ENCODE measurements around the gene SLC51B. TPM values are rescaled to one million over a fixed set of nuclear protein-coding genes. Genes with fewer than 3 reads are reported as not detected.
"Not testable (repeated sequence)": the region's sequence is repeated elsewhere in the genome, so short reads cannot be mapped to it uniquely, and the experiment has no call there.

Gene SLC51B
- polyA plus RNA-seq (2013, experiment 1 of 4): not detected
- polyA plus RNA-seq (2013, experiment 2 of 4): not detected
- not detected for polyA plus RNA-seq (2013, experiment 3 of 4)
- polyA plus RNA-seq (2013, experiment 4 of 4): not detected

DNA sequence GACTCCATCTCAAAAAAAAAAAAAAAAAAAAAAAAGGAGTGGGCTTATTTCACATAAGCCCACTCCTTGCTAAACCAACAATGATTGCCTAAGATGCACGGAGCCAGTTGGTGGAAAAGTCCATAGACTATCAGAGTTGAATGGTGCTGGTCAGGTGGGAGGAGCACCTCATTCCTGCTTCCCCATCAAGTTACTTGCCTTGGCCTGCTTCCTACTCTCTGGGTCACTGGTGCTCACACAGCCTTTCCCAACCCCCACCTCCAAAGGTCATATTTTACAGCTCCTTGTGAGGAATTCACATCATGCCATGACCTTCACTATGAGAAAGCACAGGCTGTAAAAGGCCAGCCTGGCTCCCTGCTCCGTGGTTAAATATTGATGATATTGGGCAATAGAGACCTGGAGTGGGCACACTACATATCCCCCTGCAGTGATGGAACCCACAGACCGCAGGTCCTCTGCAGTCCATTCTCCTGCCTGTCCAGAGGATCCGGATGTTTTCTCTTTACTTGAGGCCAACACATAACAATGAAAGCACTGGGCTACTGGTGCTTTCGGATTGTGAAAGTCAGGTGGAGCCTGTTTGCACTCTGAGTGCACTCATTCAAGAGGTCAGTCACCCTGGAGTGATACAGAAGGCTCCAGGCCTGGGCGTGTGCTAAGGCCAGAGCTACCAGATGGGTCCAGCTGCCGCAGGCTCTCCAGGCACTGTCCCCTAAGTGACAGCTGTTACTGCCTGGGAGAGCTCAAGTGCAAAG, at the start of gene SLC51B:
Gene SLC51B (plus strand): TSS at position 664 of the 758 bp plus-strand sequence. CDS start 4,618 bp downstream, outside the sequence.
- Histone ChIP-seq H3K27ac (ENCODE audit: insufficient read depth, low read depth, low read length, poor library complexity, severe bottlenecking) (no peak within 1 kb of the TSS), H3K36me3 (ENCODE audit: control insufficient read depth, insufficient read depth, low read length) (no peaks in the 10 kb centered on the region), H3K27me3 (ENCODE audit: control insufficient read depth, insufficient read depth, low read length, poor library complexity, severe bottlenecking) (no peaks in the 10 kb centered on the region), H3K9me3 (ENCODE audit: control insufficient read depth, low read length) (no peaks in the 10 kb centered on the region), H3K4me1 (ENCODE audit: control insufficient read depth, insufficient read depth, low read length) (no peaks in the 10 kb centered on the region), H3K4me3 (ENCODE audit: insufficient read depth, low read depth, low read length) (no peak within 1 kb of the TSS)
- 82 to 83% methylated on average over 7 of the region's 7 CpGs for WGBS, 2 experiments

- H3K27ac ChIP-seq (ENCODE audit: insufficient read depth, low read depth, low read length, poor library complexity, severe bottlenecking): no peak overlapping the region
- no peaks in the 10 kb centered on the region for H3K36me3 ChIP-seq (ENCODE audit: control insufficient read depth, insufficient read depth, low read length)
- no peak overlapping the region for H3K4me3 ChIP-seq (ENCODE audit: insufficient read depth, low read depth, low read length)
- no peaks in the 10 kb centered on the region for H3K27me3 ChIP-seq (ENCODE audit: control insufficient read depth, insufficient read depth, low read length, poor library complexity, severe bottlenecking)
- no peaks in the 10 kb centered on the region for H3K4me1 ChIP-seq (ENCODE audit: control insufficient read depth, insufficient read depth, low read length)
- no peaks in the 10 kb centered on the region for H3K9me3 ChIP-seq (ENCODE audit: control insufficient read depth, low read length)
- 90 to 91% methylated on average over 5 of the region's 5 CpGs for WGBS, 2 experiments
Measured at GRCh38 chr15:64997066-64997465, 48.1 kb upstream of the SLC51B start.

DNA sequence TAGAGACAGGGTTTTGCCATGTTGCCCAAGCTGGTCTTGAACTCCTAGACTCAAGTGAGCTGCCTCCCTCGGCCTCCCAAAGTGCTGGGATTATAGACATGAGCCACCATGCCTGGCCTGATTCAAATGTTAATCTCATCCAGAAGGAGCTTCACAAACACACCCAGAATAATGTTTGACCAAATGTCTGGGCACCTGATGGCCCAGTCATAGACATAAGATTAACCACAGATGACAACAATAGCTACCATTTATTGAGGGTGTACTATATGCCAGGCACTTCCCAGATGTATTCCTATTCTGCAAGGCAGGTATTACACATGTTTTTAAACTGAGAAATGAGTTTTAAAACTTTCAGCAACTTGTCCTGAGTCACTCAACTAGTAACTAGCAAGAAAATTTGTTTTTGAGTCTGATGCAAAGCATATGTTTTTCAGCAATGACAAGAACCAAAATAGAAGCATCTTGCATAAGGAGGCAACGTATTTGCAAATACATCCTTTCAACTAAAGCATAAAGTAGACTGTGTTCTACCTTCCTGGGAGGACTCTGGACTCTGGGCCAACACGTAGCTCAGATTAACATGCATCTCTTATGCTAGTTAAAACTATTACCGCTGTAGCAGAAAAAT, 47.3 kb upstream of the SLC51B start:
- no peaks in the 10 kb centered on the region for H3K9me3 ChIP-seq (ENCODE audit: control insufficient read depth, low read length)
- no peaks in the 10 kb centered on the region for H3K27me3 ChIP-seq (ENCODE audit: control insufficient read depth, insufficient read depth, low read length, poor library complexity, severe bottlenecking)
- 91 to 95% methylated on average over 4 of the region's 4 CpGs for WGBS, 2 experiments
- H3K27ac ChIP-seq (ENCODE audit: insufficient read depth, low read depth, low read length, poor library complexity, severe bottlenecking): no peak overlapping the region
- H3K4me3 ChIP-seq (ENCODE audit: insufficient read depth, low read depth, low read length): no peak overlapping the region
- H3K4me1 ChIP-seq (ENCODE audit: control insufficient read depth, insufficient read depth, low read length): no peaks in the 10 kb centered on the region
- no peaks in the 10 kb centered on the region for H3K36me3 ChIP-seq (ENCODE audit: control insufficient read depth, insufficient read depth, low read length)

DNA sequence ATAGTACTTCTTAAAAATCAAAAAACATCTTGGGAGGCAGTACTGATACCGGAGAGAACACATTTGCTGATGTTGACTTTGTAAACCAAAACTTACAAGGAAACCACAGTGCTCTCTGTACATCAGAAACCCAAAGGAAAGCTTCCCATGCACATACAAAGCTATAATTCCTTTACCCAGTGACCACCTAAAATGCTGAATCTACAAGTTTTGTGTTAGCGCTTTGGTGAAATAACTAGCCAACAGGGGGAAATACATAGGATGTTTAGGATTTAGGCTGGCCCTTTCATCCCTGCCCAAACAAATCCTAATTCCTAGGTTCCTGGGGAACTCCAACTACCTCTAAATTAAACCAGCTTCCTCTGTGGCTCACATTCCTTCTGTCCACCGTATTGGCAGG, 40.2 kb upstream of the SLC51B start:
- Histone ChIP-seq H3K9me3 (ENCODE audit: control insufficient read depth, low read length) (no peaks in the 10 kb centered on the region), H3K27me3 (ENCODE audit: control insufficient read depth, insufficient read depth, low read length, poor library complexity, severe bottlenecking) (no peaks in the 10 kb centered on the region), H3K27ac (ENCODE audit: insufficient read depth, low read depth, low read length, poor library complexity, severe bottlenecking) (no peak overlapping the region), H3K36me3 (ENCODE audit: control insufficient read depth, insufficient read depth, low read length) (no peaks in the 10 kb centered on the region), H3K4me1 (ENCODE audit: control insufficient read depth, insufficient read depth, low read length) (no peaks in the 10 kb centered on the region), H3K4me3 (ENCODE audit: insufficient read depth, low read depth, low read length) (no peak overlapping the region)
- WGBS, 2 experiments: 92 to 97% methylated on average over 3 of the region's 3 CpGs

DNA sequence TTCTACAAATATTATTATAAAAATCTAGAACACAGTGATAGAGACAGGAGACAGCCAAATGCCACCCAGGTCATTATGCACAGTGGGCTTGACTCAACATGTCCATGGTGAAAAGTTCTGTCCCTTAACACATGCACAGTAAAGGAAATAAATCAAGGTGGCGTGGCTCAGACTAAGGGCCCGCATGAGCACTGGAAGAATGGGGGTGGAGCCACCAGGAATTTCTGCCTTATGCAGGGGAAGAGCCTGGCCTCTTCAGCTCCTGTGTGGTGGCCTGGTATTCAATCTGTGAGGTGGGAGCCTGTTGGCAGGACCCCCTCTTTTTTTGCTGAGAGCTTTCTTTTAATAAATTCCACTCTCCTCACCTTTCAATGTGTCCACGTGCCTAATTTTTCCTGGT, 38.3 kb upstream of the SLC51B start:
- no peaks in the 10 kb centered on the region for H3K4me1 ChIP-seq (ENCODE audit: control insufficient read depth, insufficient read depth, low read length)
- H3K27ac ChIP-seq (ENCODE audit: insufficient read depth, low read depth, low read length, poor library complexity, severe bottlenecking): no peak overlapping the region
- H3K9me3 ChIP-seq (ENCODE audit: control insufficient read depth, low read length): no peaks in the 10 kb centered on the region
- H3K36me3 ChIP-seq (ENCODE audit: control insufficient read depth, insufficient read depth, low read length): no peaks in the 10 kb centered on the region
- 91 to 95% methylated on average over 3 of the region's 3 CpGs for WGBS, 2 experiments
- H3K27me3 ChIP-seq (ENCODE audit: control insufficient read depth, insufficient read depth, low read length, poor library complexity, severe bottlenecking): no peaks in the 10 kb centered on the region
- no peak overlapping the region for H3K4me3 ChIP-seq (ENCODE audit: insufficient read depth, low read depth, low read length)

DNA sequence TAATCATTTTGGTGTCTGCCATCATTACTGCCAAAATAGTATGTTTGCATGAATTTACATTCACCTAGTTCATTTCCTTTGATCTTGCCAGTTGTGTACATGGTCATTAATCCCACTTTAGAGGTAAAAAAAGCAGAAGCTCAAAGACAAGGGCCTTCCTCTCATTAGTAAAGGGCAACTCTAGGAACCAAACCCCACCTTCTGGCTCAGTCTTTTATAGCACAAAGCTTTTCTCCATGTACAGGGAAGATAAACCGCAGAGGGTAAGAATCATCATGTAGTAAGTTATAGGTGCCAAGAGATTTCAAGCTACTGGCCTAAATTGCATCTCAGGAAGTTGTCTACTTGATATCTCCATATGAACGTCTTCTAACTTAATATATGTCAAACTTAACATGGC, 36.2 kb upstream of the SLC51B start:
- WGBS, 2 experiments: 87 to 98% methylated on average over 2 of the region's 2 CpGs
- no peaks in the 10 kb centered on the region for H3K9me3 ChIP-seq (ENCODE audit: control insufficient read depth, low read length)
- H3K4me1 ChIP-seq (ENCODE audit: control insufficient read depth, insufficient read depth, low read length): no peaks in the 10 kb centered on the region
- H3K4me3 ChIP-seq (ENCODE audit: insufficient read depth, low read depth, low read length): no peak overlapping the region
- no peak overlapping the region for H3K27ac ChIP-seq (ENCODE audit: insufficient read depth, low read depth, low read length, poor library complexity, severe bottlenecking)
- peaks cover 9% of the 10 kb centered on the region for H3K36me3 ChIP-seq (ENCODE audit: control insufficient read depth, insufficient read depth, low read length)
- H3K27me3 ChIP-seq (ENCODE audit: control insufficient read depth, insufficient read depth, low read length, poor library complexity, severe bottlenecking): no peaks in the 10 kb centered on the region

GRCh38 chr15:65011198-65011597, 34.0 kb upstream of the SLC51B start:
- H3K9me3 ChIP-seq (ENCODE audit: control insufficient read depth, low read length): not testable (repeated sequence)
- H3K36me3 ChIP-seq (ENCODE audit: control insufficient read depth, insufficient read depth, low read length): peaks cover 22% of the 10 kb centered on the region

GRCh38 chr15:65020419-65020818, 24.8 kb upstream of the SLC51B start:
- Histone ChIP-seq H3K4me3 (ENCODE audit: insufficient read depth, low read depth, low read length) (no peak overlapping the region), H3K4me1 (ENCODE audit: control insufficient read depth, insufficient read depth, low read length) (no peaks in the 10 kb centered on the region), H3K27me3 (ENCODE audit: control insufficient read depth, insufficient read depth, low read length, poor library complexity, severe bottlenecking) (no peaks in the 10 kb centered on the region), H3K27ac (ENCODE audit: insufficient read depth, low read depth, low read length, poor library complexity, severe bottlenecking) (no peak overlapping the region), H3K36me3 (ENCODE audit: control insufficient read depth, insufficient read depth, low read length) (peaks cover 10% of the 10 kb centered on the region), H3K9me3 (ENCODE audit: control insufficient read depth, low read length) (no peaks in the 10 kb centered on the region)
- WGBS, 2 experiments: 83 to 86% methylated on average over 1 of the region's 1 CpG

More at GRCh38 chr15:65011198-65011597, 34.0 kb upstream of the SLC51B start:
- not testable (repeated sequence) for H3K4me3 ChIP-seq (ENCODE audit: insufficient read depth, low read depth, low read length); H3K4me1 ChIP-seq (ENCODE audit: control insufficient read depth, insufficient read depth, low read length); H3K27ac ChIP-seq (ENCODE audit: insufficient read depth, low read depth, low read length, poor library complexity, severe bottlenecking); H3K27me3 ChIP-seq (ENCODE audit: control insufficient read depth, insufficient read depth, low read length, poor library complexity, severe bottlenecking)
- WGBS, 2 experiments: 98 to 99% methylated on average over 3 to 4 of the region's 4 CpGs

GRCh38 chr15:65021488-65021887, 23.7 kb upstream of the SLC51B start:
- H3K4me1 ChIP-seq (ENCODE audit: control insufficient read depth, insufficient read depth, low read length): no peaks in the 10 kb centered on the region
- H3K36me3 ChIP-seq (ENCODE audit: control insufficient read depth, insufficient read depth, low read length): peaks cover 13% of the 10 kb centered on the region
- no peaks in the 10 kb centered on the region for H3K9me3 ChIP-seq (ENCODE audit: control insufficient read depth, low read length)
- H3K27me3 ChIP-seq (ENCODE audit: control insufficient read depth, insufficient read depth, low read length, poor library complexity, severe bottlenecking): no peaks in the 10 kb centered on the region
- H3K27ac ChIP-seq (ENCODE audit: insufficient read depth, low read depth, low read length, poor library complexity, severe bottlenecking): no peak overlapping the region
- no peak overlapping the region for H3K4me3 ChIP-seq (ENCODE audit: insufficient read depth, low read depth, low read length)

GRCh38 chr15:65026756-65027155, 18.4 kb upstream of the SLC51B start:
- no peaks in the 10 kb centered on the region for H3K9me3 ChIP-seq (ENCODE audit: control insufficient read depth, low read length)
- no peaks in the 10 kb centered on the region for H3K4me1 ChIP-seq (ENCODE audit: control insufficient read depth, insufficient read depth, low read length)
- H3K4me3 ChIP-seq (ENCODE audit: insufficient read depth, low read depth, low read length): no peak overlapping the region
- WGBS, 2 experiments: 97 to 100% methylated on average over 4 to 6 of the region's 6 CpGs
- H3K27ac ChIP-seq (ENCODE audit: insufficient read depth, low read depth, low read length, poor library complexity, severe bottlenecking): no peak overlapping the region
- H3K36me3 ChIP-seq (ENCODE audit: control insufficient read depth, insufficient read depth, low read length): peaks cover 10% of the 10 kb centered on the region
- no peaks in the 10 kb centered on the region for H3K27me3 ChIP-seq (ENCODE audit: control insufficient read depth, insufficient read depth, low read length, poor library complexity, severe bottlenecking)
